Activated T-cell treated with anti-CD3 and anti-CD28 coated beads, Interleukin-2, amount 50 U/mL, for 48 hours (primary cell): ENCODE data around the gene UBAP2.

ENCODE experiments used
- DNase-seq, 2 experiments: peaks; one replicate each; pipeline ENCODE4 v3.0.0-alpha.2; 2020

The UBAP2 gene

DNA sequence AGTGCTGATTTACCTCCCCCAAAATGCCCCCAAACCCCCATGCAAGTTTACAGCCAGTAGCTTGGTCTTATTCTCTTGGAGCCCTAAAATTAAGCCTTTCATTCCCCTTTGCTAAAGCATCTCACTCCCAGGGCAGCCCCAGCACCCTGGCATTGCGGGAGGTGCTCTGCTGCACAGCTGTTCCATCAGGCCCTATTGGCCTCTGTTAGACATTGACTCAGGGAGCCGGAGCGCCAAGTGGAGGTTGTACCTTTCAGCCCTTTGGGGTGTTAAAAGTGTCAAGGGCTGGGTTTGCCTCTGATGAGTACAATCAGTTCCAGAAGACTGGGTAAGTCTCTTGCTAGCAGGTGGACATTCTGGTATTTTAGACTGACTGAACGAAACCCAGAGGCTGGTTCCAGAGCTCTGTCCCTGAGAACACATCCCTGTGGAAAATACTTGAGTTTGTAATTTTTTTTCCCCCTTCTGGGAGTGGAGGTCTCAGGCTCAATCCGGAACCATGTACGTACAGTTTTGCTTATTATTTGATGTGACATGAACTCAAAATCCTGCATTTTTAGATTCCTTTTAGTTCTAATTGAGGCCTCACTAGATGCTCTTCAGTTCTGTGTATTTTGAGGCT is 129.3 kb downstream of the UBAP2 start:
- DNase-seq, result no peak

DNA sequence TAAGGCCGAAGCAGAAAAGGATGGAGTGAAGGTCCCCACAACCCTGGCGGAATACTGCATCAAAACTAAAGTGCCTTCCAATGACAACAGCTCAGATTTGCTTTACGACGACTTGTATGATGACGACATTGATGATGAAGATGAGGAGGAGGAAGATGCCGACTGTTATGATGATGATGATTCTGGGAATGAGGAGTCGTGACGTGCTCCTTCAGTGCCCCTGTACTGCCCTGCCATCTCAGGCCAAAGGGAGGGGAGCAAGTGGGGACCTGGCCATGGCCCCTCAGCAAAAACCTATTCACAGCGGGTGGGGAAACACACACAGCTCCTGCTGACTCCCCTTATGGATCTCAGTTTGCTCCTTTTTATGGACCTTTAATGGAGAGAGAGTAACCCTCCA is 131.7 kb downstream of the UBAP2 start:
- DNase-seq, result no peak

DNA sequence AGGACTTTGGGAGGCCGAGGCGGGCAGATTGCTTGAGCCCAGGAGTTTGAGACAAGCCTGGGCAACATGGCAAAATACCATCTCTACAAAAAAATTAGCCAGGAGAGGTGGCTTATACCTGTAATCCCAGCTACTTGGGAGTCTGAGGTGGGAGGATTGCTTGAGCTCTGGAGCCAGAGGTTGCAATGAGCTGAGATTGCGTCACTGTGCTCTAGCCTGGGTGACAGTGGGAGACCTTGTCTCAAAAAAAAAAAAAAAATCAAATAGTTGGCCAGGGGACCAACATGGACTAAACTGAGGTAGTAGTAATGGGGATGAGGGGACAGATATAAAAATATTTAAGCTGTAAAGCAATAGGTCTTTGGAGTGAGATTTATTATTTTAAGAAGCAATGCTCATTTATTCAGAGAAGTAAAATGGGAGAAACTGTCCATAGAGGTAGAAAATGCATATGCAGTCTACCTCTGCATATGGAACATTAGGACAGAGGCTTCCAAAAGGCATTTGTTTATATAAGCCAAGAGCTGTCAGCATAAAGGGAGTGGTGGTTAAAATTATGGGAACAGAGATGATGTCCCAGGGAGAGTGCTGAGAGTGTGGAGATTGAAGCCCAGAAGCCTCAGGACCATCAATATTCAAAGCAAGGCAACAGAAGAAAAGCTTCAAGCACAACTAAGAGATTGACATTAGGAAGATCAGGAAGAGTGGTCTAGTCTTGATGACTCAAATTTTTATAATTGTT is 133.6 kb downstream of the UBAP2 start:
- DNase-seq, result no peak

DNA sequence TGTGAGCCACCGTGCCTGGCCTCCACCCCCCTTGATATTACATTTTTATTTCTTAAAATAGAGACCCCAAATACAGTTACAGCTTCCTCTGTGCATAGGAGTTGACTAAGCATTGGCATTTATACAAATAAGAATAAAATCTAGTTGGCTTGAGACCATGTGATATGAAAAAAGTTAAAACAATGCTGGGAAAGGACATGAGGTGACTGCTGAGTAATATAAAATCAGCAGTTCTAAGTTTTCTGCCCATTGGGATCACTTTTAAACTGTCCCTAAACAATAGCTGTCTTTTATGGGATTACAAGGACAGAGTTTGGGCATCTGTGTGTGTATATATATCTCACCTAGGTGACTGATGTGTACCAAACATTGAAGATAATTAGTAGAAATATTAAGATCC is 135.1 kb downstream of the UBAP2 start:
- DNase-seq, result no peak

DNA sequence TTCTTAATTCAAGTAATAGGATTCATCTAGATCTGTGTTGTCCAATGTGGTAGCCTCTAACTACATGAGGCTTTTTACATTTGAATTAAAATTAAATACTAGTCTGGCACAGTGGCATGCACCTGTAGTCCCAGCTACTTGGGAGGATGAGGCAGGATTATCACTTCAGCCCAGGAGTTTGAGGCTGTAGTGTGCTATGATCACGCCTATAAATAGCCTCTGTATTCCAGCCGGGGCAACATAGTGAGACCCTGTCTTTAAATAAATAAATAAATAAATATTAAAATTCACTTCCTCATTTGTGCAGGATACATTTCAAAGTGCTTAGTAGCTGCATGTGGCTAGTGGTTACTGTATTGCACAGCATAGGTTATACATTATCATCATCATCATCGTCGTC is 139.9 kb downstream of the UBAP2 start:
- DNase-seq, result no peak

DNA sequence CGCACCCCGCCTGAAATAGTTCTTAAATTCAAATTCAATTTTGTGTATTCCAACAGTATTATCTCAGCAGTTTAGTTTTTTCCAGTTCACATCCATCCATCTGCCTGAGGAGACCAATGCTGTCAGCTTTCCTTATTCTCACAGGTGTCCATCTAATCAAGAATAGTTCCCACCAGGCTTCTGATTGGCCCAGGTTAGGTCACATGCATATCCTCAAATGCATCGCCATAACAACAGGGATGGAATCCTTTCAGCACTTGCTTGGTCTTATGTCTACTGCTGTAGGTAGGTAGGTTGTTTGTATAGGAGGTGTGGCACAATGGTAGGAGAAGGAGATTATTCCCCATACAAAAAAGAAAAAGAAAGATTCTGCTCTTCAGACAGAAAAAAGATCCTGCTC is 140.6 kb downstream of the UBAP2 start:
- DNase-seq, result no peak

DNA sequence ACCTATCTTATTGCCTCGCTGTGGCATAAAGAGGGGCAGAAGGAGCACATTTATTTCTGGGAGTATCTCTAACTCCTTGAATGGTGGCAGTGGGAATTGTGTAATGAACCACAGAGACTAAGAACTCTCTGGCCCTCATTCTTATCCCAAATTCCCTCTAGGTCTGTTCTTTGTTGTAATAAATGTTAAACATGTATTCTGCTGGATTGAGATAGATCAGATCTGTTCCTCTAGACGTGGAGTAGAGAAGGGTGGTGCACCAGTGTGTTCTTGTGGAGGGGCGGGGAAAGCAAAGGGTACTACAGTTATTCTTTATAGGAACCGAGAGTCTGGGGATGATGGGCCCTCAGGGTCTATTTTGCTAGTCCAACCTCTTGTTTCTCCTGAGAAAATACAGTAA is 141.3 kb downstream of the UBAP2 start:
- DNase-seq, result no peak

DNA sequence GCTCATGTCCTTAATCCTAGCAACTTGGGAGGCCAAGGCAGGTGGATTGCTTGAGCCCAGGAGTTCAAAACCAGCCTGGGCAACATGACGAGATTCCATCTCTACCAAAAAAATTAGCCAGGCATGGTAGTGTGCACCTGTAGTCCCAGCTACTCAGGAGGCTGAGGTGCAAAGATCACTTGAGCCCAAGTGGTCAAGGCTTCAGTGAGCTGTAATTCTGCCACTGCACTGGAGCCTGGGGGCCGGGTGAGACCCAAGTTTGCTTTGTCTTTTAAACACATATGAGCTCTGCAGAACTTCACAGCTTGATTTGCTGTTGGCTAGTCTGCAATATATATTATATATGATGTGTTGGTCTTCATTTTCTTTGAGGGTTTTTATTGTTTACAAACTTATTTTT is 141.9 kb downstream of the UBAP2 start:
- DNase-seq, result no peak

DNA sequence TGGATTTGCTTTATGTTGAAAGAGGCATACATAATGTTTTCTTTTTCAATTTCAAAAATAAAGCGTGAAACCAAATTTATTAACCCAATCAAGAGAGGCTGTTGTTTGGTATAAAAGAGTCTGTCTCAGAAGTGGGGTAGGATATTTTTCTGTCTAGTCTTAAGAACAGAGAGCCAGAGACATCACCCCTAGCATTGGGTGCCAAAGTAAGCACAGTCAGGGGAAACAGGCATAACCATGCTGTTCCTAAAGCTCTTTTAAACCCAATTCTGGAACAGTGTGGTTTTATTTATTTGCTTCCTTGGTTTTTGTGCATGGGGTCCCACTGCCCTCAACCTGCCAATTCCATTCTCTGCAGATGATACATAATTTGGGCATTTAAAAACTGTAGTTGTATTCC is 143.6 kb downstream of the UBAP2 start:
- no peak for DNase-seq

DNA sequence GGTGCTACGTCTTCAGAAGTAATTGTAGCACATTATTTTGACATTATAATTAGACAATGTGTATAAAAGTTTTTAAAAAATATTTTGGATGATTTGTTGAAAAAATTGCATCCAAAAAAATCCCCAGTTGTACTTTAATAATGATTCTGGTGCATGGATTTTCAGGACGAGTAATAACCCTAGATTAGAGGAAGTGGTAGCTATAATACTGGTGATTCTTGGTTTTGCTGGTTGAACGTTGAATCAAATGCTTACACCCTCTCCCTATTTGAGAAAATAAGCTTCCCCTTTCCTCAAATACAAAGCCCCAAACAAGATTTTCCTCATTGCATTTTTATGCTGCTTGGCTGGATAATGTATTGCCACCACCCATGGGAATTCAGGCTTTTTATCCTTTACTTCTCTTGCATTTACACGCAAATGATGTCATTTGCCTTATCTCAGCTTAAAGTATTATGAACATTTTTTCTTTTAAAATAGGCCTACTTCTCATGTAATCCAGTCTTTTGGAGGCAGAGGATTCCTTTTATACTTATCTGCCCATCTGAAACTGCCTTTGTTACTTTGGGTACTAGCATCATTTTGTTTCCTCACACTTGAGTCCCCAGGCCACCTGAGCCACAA is 145.4 kb downstream of the UBAP2 start:
- no peak for DNase-seq

DNA sequence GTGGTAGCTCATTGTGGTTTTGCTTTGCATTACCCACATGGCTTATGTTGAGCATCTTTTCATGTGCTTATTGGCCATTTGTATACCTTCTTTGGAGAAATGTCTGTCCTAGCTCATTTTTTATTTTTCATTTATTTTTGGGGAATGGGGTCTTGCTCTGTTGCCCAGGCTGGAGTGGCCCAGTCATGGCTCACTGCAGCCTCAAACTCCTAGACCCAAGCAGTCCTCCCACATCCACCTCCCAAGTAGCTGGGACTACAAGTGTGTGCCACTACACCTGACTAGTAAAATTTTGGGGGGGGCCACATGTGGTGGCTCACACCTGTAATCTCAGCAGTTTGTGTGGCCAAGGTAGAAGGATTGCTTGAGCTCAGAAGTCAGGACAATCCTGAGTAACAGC is 154.4 kb downstream of the UBAP2 start:
- no peak for DNase-seq

DNA sequence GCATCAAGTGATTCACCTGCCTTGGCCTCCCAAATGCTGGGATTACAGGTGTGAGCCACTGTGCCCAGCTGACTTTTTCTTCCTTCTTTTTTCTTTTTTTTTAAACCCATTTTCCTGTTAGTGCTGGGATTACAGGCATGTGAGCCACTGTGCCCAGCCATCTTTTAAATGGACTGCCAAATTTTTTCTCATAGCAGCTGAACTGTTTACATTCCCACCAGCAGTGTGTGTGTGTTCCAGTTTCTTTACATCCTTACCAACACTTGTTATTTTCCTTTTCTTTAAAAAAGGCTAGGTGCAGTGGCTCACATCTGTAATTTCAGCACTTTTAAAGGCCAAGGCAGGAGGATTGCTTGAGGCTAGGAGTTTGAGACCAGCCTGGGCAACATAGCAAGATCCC is 154.8 kb downstream of the UBAP2 start:
- no peak for DNase-seq

DNA sequence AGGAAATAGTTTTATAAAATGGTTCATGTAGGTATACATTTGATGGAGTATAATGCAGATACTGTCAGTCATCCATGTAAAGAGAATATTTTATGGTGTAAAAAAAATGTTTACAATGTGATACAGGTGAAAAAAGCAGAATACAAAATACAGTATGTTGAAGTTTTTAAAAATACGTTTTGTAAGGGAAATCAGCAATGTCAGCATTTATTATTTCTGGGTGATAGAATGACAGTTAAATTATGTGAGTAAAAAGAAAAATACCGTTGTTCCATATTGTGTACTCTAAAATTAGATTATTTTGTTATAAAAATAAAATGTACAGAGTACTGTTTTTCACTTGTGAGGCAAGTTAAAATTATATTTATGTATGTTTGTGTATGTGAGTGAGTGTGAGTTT is 162.7 kb downstream of the UBAP2 start:
- DNase-seq, result no peak

DNA sequence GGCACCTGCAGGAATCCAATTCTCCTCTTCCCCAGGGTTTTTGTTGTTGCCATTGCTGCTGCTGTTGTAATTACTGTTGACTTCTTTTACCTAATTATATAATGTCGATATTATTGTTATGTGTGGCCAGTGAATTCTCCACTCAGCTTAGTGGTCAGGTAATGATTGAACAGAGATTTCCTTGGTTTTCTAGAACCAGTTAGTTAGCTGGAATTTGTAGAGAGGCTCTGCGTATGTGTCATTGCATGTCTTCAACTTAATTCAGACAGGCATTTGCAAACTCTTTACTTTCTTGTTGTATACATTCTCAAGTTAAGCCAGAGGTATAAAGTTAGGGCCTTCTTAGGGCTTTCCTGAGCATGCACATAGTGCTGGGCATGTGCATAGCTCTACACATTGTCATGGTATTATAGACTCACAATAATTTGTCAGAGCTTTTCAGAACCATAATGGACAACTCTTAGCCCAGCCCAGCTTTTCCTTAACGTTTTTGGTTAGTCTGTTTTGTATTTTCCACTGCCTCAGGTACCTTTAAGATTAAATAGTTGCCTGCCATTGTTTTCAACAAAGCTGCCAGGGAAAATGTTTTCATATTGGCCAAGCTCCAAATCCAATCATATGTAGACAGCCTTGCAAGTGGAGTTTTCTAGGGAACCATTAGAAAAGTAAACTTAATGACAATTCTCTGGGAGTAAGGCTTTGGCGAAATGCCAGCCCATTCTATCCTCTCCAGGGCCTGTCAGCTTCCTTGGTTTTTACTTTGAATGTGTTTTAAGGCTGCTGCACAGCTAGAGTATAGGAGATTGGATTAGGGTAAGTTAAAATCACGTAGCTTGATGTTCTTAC is 163.6 kb downstream of the UBAP2 start:
- DNase-seq, result no peak

DNA sequence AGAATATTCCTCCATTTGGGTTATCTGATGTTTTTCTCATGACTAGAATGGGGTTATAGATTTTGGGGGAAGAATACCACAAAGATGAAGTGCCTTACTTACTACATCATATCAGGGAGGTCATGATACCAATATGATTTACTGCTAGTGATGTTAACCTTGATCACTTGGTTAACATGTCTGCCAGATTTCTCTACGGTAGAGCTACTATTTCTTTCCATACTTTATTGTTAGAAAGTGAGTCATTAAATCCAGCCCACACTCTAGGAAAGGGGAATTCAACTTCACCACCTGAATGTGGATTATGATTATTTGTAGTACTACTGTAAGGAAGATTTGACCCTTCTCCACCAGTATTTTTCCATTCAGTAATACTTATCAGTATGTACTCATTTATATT is 167.1 kb downstream of the UBAP2 start:
- no peak for DNase-seq

DNA sequence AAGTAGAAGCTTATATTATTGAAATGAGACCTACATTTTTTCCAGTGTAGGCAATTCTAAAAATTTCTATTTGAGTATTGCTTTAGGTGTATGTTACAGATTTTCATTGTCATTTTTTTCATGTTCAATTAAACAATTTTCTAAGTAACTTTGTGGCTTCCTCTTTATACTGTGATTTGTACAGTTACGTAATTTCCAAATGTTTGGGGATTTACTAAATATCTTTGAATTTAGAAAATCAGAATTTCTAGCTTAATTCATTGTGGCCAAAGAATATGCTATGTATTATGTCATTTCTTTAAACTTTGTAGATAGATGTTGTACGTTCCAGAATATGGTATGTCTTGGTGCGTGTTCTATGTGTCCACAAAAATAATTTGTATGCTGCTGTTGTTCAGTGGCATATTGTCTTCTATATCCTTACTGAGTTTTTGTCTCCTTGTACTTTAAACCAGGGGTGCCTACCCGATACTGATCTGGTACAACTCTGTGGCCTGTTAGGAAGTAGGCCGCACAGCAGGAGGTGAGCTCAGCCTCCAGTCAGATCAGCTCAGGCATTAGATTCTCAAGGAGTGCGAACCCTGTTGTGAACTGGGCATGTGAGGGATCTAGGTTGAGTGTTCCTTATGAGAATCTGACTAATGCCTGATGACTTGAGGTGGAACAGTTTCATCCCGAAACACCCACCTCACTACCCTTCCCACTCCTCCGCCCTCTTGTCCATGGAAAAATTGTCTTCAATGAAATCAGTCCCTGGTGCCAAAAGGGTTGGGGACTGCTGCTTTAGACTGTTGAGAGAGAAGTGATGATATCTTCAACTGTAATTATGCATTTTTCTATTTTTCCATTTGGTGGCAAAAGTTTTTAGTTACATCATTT is 168.2 kb downstream of the UBAP2 start:
- no peak for DNase-seq

DNA sequence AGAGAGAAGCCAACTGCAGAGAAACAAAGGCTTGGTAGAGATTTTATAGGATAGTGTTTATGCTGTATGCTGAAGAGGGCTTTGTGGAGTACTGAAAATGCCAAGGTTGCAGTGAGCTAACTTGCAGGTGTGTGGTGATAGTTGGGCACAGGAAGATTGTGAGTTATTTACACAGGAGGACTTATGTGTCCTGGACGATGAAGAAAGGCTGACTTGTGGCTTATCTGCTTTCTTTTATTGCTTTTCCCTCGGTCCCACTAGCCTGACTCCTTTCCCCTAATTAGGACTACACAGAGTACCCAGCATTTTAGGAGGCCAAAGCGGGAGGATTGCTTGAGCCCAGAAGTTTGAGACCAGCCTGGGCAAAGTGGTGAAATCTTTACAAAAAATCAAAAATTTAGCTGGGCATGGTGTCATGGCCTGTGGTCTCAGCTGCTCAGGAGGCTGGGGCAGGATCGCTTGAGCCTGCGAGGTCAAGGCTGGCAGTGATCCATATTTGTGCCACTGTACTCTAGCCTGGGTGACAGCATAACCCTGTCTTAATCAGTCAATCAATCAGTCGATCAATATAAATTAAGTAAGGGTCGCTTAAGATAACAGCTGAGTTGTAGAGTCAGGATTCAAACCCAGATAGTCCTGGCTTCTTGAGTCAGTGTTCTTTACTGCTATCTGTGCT is 169.9 kb downstream of the UBAP2 start:
- DNase-seq, result no peak

DNA sequence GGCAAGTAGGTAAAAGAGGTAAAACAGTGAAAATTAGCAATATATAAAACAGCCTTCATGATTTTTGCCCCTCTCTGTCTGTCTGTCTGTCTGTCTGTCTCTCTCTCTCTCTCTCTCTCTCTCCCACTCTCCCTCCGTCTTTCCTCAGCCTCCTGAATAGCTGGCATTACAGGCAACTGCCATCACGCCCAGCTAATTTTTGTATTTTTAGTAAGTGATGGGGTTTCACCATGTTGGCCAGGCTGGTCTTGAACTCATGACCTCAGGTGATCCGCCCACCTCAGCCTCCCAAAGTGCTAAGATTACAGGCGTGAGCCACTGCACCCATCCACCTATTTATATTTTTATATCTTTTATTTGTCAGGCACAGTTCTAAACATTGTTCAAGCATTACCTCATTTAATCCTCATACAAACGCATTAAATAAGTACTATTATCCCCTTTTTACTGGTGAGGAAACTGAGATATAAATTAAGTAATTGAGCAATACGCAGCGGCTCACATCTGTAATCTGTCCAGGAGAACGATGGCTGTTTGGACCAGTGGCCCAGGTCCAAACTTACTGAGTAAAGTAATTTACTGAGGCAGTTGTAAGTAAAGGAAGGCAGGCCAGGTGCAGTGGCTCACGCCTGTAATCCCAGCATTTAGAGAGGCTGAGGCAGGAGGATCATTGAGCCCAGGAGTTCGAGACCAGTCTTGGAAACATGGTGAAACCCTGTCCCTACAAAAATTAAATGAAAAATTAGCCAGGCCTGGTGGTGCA is 170.8 kb downstream of the UBAP2 start:
- DNase-seq, result no peak
